ENCODE measurements around the gene GPRC5A. TPM values are rescaled to one million over a fixed set of nuclear protein-coding genes. Genes with fewer than 3 reads are reported as not detected.
A peak's percentile ranks its signal among the peaks of the same experiment; 100 is the strongest.

Gene GPRC5A
- total and polyA plus RNA-seq, 2 of the 4 experiments (the other 2 are of a cell fraction) = 49.6 to 201 TPM

GRCh38 chr12:12922191-12922616 lies 30.8 kb downstream of the GPRC5A start:
- BruUV-seq (replicated peaks) = no TSS peak
- Histone ChIP-seq H3K14ac (replicated peaks; ENCODE audit: low read depth, low read length) (no peak overlapping the region), H3K23ac (ENCODE audit: low read depth, low read length) (no peak overlapping the region), H2BK15ac (ENCODE audit: low read depth, low read length) (no peak overlapping the region), H2AK5ac (ENCODE audit: low read depth, low read length) (no peak overlapping the region), H2AFZ (replicated peaks; ENCODE audit: low read length, poor library complexity) (no peak overlapping the region), H4K5ac (ENCODE audit: low read depth, low read length) (no peak overlapping the region), H3K4me3 (ENCODE audit: insufficient read depth, low read depth, low read length) (no peak overlapping the region), H2BK5ac (ENCODE audit: low read depth, low read length, poor library complexity, severe bottlenecking) (no peak overlapping the region), H2BK120ac (ENCODE audit: low read depth, low read length) (no peak overlapping the region), H3K9me1 (ENCODE audit: insufficient read depth, low read length) (peaks cover 15% of the 10 kb centered on the region), H3K4me1 (ENCODE audit: control insufficient read depth, insufficient read depth, low read length) (peaks cover 3% of the 10 kb centered on the region), H3K9me3 (ENCODE audit: control insufficient read depth, insufficient read depth, low read length) (no peaks in the 10 kb centered on the region), H3K36me3 (ENCODE audit: control insufficient read depth, insufficient read depth, low read length) (peaks cover 13% of the 10 kb centered on the region), H3K18ac (ENCODE audit: low read depth, low read length) (no peak overlapping the region), H3K27me3 (ENCODE audit: control insufficient read depth, insufficient read depth, low read length) (no peaks in the 10 kb centered on the region), H2AK9ac (replicated peaks; ENCODE audit: low read depth, low read length, poor library complexity) (no peak overlapping the region), H3K9ac (ENCODE audit: low read depth, low read length) (no peak overlapping the region), H3K27ac (ENCODE audit: insufficient read depth, low read length) (no peak overlapping the region), H3K4me2 (ENCODE audit: low read depth, low read length) (no peak overlapping the region), H4K8ac (ENCODE audit: low read depth in 2 of 2, low read length in 2 of 2) (no peak overlapping the region), H4K91ac (ENCODE audit: insufficient read depth, low read depth, low read length) (no peak overlapping the region), H3K56ac (ENCODE audit: extremely low read depth, insufficient read depth, low read length) (no peak overlapping the region), H2BK20ac (ENCODE audit: low read depth, low read length) (no peak overlapping the region), H3K79me1 (ENCODE audit: low read depth in 1 of 2, low read length in 2 of 2) (peaks cover 14 to 19% of the 10 kb centered on the region in 2 experiments), H4K20me1 (ENCODE audit: insufficient read depth, low read length) (peaks cover 1% of the 10 kb centered on the region; the same call in 1 of the 2 replicates), H3K4ac (ENCODE audit: low read depth, low read length) (no peak overlapping the region)
- ATAC-seq (ENCODE audit: low read depth) (peak; percentile 34; the same call in 1 of the 2 replicates), DNase-seq (peak; percentile 76)
- POLR2A ChIA-PET (ENCODE audit: unreplicated experiment) = no interaction called here
- dilution Hi-C loops (cut with HindIII; ENCODE audit: low sequenced_read_pairs, unreplicated experiment) (no loop called here), intact Hi-C loops (cut with micrococcal nuclease) (no loop called here), in situ Hi-C loops (cut with MboI; ENCODE audit: low sequenced_read_pairs) (loop anchor here (25.0 kb wide), 1 partner anchor 615 kb away; no protein-coding TSS in a partner anchor)
- TF ChIP-seq, protein P1, sequence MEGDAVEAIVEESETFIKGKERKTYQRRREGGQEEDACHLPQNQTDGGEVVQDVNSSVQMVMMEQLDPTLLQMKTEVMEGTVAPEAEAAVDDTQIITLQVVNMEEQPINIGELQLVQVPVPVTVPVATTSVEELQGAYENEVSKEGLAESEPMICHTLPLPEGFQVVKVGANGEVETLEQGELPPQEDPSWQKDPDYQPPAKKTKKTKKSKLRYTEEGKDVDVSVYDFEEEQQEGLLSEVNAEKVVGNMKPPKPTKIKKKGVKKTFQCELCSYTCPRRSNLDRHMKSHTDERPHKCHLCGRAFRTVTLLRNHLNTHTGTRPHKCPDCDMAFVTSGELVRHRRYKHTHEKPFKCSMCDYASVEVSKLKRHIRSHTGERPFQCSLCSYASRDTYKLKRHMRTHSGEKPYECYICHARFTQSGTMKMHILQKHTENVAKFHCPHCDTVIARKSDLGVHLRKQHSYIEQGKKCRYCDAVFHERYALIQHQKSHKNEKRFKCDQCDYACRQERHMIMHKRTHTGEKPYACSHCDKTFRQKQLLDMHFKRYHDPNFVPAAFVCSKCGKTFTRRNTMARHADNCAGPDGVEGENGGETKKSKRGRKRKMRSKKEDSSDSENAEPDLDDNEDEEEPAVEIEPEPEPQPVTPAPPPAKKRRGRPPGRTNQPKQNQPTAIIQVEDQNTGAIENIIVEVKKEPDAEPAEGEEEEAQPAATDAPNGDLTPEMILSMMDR (conservative IDR thresholded peaks at IDR 0.05; ENCODE audit: low read depth, low read length) = no peak
- TF ChIP-seq CHD1 (IDR thresholded peaks at IDR 0.05; ENCODE audit: low read depth, low read length) = no peak
- no peak for TF ChIP-seq NFE2L2 (IDR thresholded peaks at IDR 0.05; ENCODE audit: low read depth, low read length)
- TF ChIP-seq SMC3 (IDR thresholded peaks at IDR 0.05; ENCODE audit: low read depth, low read length) = no peak
- TF ChIP-seq RFX5 (IDR thresholded peaks at IDR 0.05; ENCODE audit: low read depth, low read length) = no peak
- TF ChIP-seq MAZ (IDR thresholded peaks at IDR 0.05; ENCODE audit: borderline replicate concordance, low read depth, low read length) = no peak
- TF ChIP-seq RCOR1 (IDR thresholded peaks at IDR 0.05; ENCODE audit: insufficient replicate concordance, low read length) = no peak
- TF ChIP-seq FOS (IDR thresholded peaks at IDR 0.05; ENCODE audit: low read depth, low read length) = 0 out of 2 replicates have a peak, but pooled peaks have one; percentile 19
- TF ChIP-seq MAFK (IDR thresholded peaks at IDR 0.05; ENCODE audit: low read depth, low read length) = peak; percentile 32; the same call in 1 of the 2 replicates
- TF ChIP-seq RAD21 (IDR thresholded peaks at IDR 0.05; ENCODE audit: low read length) = no peak
- 83% methylated on average over 2 of the region's 6 CpGs; no CpG with 5 or more reads in 1 of the 2 experiments for WGBS, 2 experiments (ENCODE audit: extremely low coverage in 2 of 2, insufficient read length in 1 of 2)
- CTCF ChIA-PET = interaction anchor here (1.3 kb wide), 1 partner anchor 53 kb away, joined by 3 read pairs; no protein-coding TSS in a partner anchor
